Uterus (tissue), 4 donors: ENCODE results near the gene KATNBL1. TPM values are rescaled to one million over a fixed set of nuclear protein-coding genes. Genes with fewer than 3 reads are reported as not detected.

Experiments used
- DNase-seq, 2 donors: peaks; one replicate each; pipeline ENCODE4 v3.0.0-alpha.2; 2019 to 2020
- H3K27ac ChIP-seq, 2 donors: fragments of 200-600 bp; sonication (generic); 1 replicate in 1 of 2; 2 replicates in 1 of 2; pipeline ENCODE4 v1.5.1; 2016 to 2018
- H3K27me3 ChIP-seq, 2 donors: fragments of 200-600 bp; sonication (generic); one replicate each; pipeline ENCODE4 v1.5.1; 2018 to 2019; ENCODE audit warnings: control low read depth in 1 of 2
- H3K36me3 ChIP-seq, 2 donors: fragments of 200-600 bp; sonication (generic); one replicate each; pipeline ENCODE4 v1.5.1; 2019; ENCODE audit warnings: control low read depth in 1 of 2
- H3K4me1 ChIP-seq, 2 donors: fragments of 200-600 bp; sonication (generic); one replicate each; pipeline ENCODE4 v1.5.1; 2018 to 2019; ENCODE audit warnings: control low read depth in 1 of 2
- H3K4me3 ChIP-seq, 2 donors: fragments of 200-600 bp; sonication (generic); 1 replicate in 1 of 2; 2 replicates in 1 of 2; pipeline ENCODE4 v1.5.1; 2018 to 2019; ENCODE audit warnings: mild to moderate bottlenecking in 1 of 2
- H3K9me3 ChIP-seq, 2 donors: fragments of 200-600 bp; sonication (generic); one replicate each; pipeline ENCODE4 v1.5.1; 2019; ENCODE audit warnings: control low read depth in 1 of 2
- POLR2A ChIP-seq, 2 donors: fragments of 450-650 bp; IDR thresholded peaks; one replicate each; pipeline ENCODE4 v1.6.1; 2016; ENCODE audit warnings: antibody characterized with exemption in 2 of 2, mild to moderate bottlenecking in 1 of 2, moderate library complexity in 1 of 2
- intact Hi-C: fragments of 100-400 bp; cut with DNase I; formaldehyde crosslinking; loops from one replicate; pipeline ENCODE4 v1.15.1; 2023; ENCODE audit warnings: low total_unique reads
- total RNA-seq, 4 donors: library from RNA; depleted of rRNA in 3 of 4; stranded (reverse); fragments of >200 nt in 3 of 4; gene quantifications; one replicate each; pipeline versions ENCODE4 v1.1.0 to v1.2.4, GENCODE V29; 2014 to 2023
- TF ChIP-seq, protein P1 (sequence below), 4 experiments: fragments of 200-600 bp in 2 of 4; fragments of 450-650 bp in 2 of 4; sonication (generic) in 2 of 4; IDR thresholded peaks; one replicate each; pipeline ENCODE4 v1.5.1; 2016 to 2019; ENCODE audit warnings: antibody characterized with exemption in 4 of 4, mild to moderate bottlenecking in 2 of 4, moderate library complexity in 1 of 4
- donor health status: DM: yes; HTN: yes; CAD: no.

KATNBL1 gene
- total RNA-seq, 4 donors from 2014 or later = 75.5 to 116 (median 97.8) TPM

GRCh38 chr15:34239151-34239808 lies 29.4 kb upstream of the KATNBL1 start:
- no peak overlapping the region for H3K4me3 ChIP-seq
- TF ChIP-seq, protein P1, sequence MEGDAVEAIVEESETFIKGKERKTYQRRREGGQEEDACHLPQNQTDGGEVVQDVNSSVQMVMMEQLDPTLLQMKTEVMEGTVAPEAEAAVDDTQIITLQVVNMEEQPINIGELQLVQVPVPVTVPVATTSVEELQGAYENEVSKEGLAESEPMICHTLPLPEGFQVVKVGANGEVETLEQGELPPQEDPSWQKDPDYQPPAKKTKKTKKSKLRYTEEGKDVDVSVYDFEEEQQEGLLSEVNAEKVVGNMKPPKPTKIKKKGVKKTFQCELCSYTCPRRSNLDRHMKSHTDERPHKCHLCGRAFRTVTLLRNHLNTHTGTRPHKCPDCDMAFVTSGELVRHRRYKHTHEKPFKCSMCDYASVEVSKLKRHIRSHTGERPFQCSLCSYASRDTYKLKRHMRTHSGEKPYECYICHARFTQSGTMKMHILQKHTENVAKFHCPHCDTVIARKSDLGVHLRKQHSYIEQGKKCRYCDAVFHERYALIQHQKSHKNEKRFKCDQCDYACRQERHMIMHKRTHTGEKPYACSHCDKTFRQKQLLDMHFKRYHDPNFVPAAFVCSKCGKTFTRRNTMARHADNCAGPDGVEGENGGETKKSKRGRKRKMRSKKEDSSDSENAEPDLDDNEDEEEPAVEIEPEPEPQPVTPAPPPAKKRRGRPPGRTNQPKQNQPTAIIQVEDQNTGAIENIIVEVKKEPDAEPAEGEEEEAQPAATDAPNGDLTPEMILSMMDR (IDR thresholded peaks at IDR 0.05) = no peak
- TF ChIP-seq POLR2A (IDR thresholded peaks at IDR 0.05) = no peak
- no peaks in the 10 kb centered on the region for H3K36me3 ChIP-seq
- H3K27me3 ChIP-seq = no peaks in the 10 kb centered on the region
- no peaks in the 10 kb centered on the region for H3K9me3 ChIP-seq
- intact Hi-C loops = no loop called here
- no peak for DNase-seq
- H3K4me1 ChIP-seq = no peaks in the 10 kb centered on the region
- H3K27ac ChIP-seq = no peak overlapping the region

GRCh38 chr15:34233614-34234013 lies 23.7 kb upstream of the KATNBL1 start:
- no peak for DNase-seq
- no peak overlapping the region for H3K4me3 ChIP-seq
- H3K27ac ChIP-seq = no peak overlapping the region
- TF ChIP-seq, protein P1 (IDR thresholded peaks at IDR 0.05) = no peak
- TF ChIP-seq POLR2A (IDR thresholded peaks at IDR 0.05) = no peak
- no peaks in the 10 kb centered on the region for H3K36me3 ChIP-seq
- H3K4me1 ChIP-seq = no peaks in the 10 kb centered on the region
- H3K27me3 ChIP-seq = no peaks in the 10 kb centered on the region
- intact Hi-C loops = no loop called here
- H3K9me3 ChIP-seq = no peaks in the 10 kb centered on the region

DNA sequence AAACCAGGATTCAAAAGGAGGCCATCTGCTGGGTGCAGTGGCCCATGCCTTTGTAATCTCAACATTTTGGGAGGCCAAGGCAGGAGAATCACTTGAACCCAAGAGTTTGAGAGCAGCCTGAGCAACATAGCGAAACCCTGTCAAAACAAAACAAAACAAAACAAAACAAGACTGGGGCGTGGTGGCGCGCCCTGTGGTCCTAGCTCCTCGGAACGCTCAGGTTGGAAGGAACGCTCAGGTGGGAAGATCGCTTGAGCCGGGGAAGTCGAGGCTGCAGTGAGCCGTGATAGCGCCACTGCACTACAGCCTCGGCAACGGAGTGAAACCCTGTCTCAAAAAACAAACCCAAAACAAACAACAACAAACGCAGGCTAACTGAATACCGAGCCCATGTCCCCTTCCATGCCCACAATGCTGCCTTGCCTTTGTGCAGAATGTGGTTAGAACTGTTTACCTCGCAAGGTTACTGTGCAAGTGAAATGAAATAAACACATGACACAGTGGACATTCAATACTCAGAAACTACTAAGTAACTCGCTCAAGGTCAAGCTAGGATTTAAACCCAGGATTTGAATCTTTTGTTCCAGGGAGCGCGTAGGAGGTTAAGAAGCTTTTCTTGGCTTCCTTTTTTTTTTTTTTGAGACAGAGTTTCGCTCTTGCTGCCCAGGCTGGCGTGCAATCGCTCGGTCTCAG lies 14.2 kb upstream of the KATNBL1 start:
- peak overlapping the region; percentile 66 to 91 for H3K4me3 ChIP-seq
- DNase-seq = no peak
- TF ChIP-seq POLR2A (IDR thresholded peaks at IDR 0.05) = no peak
- TF ChIP-seq, protein P1 (IDR thresholded peaks at IDR 0.05) = no peak
- no peaks in the 10 kb centered on the region for H3K27me3 ChIP-seq
- intact Hi-C loops = no loop called here
- no peaks in the 10 kb centered on the region for H3K9me3 ChIP-seq
- peak overlapping the region; percentile 85 to 89 for H3K27ac ChIP-seq
- H3K36me3 ChIP-seq = no peaks in the 10 kb centered on the region
- H3K4me1 ChIP-seq = no peaks in the 10 kb centered on the region

DNA sequence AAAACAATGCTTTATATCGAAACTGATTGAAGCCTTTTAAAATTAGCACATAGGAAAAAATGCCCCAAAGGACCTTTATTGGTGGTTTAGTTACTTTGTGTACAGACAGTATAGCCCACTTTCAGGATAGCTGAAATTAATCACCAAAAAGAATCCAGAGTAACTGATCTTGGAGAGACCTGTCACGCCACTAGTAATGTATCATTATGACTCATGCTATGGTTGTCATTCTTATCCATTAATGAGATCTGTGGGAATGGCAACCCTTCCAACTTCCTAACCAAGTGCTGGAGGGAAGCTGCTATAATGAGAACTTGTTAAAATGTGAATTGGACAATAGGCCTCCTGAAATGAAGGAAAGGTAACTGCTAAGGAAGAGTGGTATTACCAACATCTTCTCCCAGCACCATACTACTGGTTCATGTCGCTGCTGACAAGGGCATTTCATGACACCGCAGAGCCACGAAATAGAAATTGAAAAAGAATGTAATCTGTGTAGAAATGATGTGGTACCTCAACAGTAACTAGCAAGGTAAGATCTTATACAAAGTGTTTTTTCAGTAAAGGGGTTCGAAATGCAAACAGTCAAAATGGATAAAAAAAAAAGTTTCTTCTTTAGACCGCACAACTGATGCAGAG lies 7.8 kb upstream of the KATNBL1 start:
- intact Hi-C loops = loop anchor here (10.0 kb wide), 2 partner anchors 113 to 153 kb away; partner anchors contain the start of genes EMC7 and PGBD4
- Histone ChIP-seq H3K27ac (no peak overlapping the region), H3K27me3 (no peaks in the 10 kb centered on the region), H3K9me3 (no peaks in the 10 kb centered on the region), H3K36me3 (no peaks in the 10 kb centered on the region), H3K4me3 (no peak overlapping the region), H3K4me1 (no peaks in the 10 kb centered on the region)
- TF ChIP-seq POLR2A (IDR thresholded peaks at IDR 0.05) = no peak
- TF ChIP-seq, protein P1 (IDR thresholded peaks at IDR 0.05) = no peak
- DNase-seq = no peak
